ENCODE measurements around the gene MYLK. TPM values are rescaled to one million over a fixed set of nuclear protein-coding genes. Genes with fewer than 3 reads are reported as not detected.

The MYLK gene
- polyA plus RNA-seq, 3 donors, result 0.35 to 1.3 (median 0.51) TPM

DNA sequence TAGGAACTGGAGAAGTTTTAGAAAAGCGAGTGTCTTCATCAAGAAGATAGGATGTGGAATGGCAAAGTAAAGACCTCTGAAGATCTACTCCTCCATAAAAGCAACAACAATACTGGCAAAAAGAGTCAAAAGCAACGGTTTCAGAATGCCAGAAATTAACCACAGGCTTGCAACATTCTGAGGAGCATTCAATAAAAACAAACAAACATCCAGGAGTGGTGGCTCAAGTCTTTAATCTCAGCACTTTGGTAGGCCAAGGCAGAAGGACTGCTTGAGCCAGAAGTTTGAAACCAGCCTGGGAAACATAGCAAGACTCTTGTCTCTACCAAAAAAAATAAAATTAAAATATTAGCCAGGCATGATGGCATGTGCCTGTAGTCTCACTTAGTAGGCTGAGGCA lies 156.1 kb downstream of the MYLK start:
- no peak overlapping the region for H3K4me3 Mint-ChIP-seq
- no peak overlapping the region for H3K27ac ChIP-seq (ENCODE audit: low read depth in 1 of 2, low read length in 2 of 2)
- H3K4me1 ChIP-seq (ENCODE audit: control insufficient read depth in 1 of 2, insufficient read depth in 2 of 2, low read length in 2 of 2), result no peaks in the 10 kb centered on the region
- no peaks in the 10 kb centered on the region for H3K79me2 ChIP-seq (ENCODE audit: insufficient read depth, low read length)
- no peaks in the 10 kb centered on the region for H3K27me3 ChIP-seq (ENCODE audit: control insufficient read depth in 2 of 2, insufficient read depth in 2 of 2, low read length in 2 of 2)
- H3K4me1 Mint-ChIP-seq, result peaks cover 2% of the 10 kb centered on the region
- H3K27ac Mint-ChIP-seq, result no peak overlapping the region
- H3K36me3 ChIP-seq (replicated peaks in 1 of 2; ENCODE audit: control insufficient read depth in 1 of 2, insufficient read depth in 2 of 2, low read length in 2 of 2), result no peaks in the 10 kb centered on the region
- H3K9me3 ChIP-seq (replicated peaks in 1 of 2; ENCODE audit: control insufficient read depth in 1 of 2, insufficient read depth in 1 of 2, low read length in 2 of 2), result no peaks in the 10 kb centered on the region
- no peak overlapping the region for H2AFZ ChIP-seq (ENCODE audit: insufficient read depth, low read depth, low read length, poor library complexity, severe bottlenecking)
- TF ChIP-seq, protein P1, sequence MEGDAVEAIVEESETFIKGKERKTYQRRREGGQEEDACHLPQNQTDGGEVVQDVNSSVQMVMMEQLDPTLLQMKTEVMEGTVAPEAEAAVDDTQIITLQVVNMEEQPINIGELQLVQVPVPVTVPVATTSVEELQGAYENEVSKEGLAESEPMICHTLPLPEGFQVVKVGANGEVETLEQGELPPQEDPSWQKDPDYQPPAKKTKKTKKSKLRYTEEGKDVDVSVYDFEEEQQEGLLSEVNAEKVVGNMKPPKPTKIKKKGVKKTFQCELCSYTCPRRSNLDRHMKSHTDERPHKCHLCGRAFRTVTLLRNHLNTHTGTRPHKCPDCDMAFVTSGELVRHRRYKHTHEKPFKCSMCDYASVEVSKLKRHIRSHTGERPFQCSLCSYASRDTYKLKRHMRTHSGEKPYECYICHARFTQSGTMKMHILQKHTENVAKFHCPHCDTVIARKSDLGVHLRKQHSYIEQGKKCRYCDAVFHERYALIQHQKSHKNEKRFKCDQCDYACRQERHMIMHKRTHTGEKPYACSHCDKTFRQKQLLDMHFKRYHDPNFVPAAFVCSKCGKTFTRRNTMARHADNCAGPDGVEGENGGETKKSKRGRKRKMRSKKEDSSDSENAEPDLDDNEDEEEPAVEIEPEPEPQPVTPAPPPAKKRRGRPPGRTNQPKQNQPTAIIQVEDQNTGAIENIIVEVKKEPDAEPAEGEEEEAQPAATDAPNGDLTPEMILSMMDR (IDR thresholded peaks at IDR 0.05), result no peak
- no peak overlapping the region for H3K4me2 ChIP-seq (replicated peaks; ENCODE audit: extremely low read depth, low read length, poor library complexity, severe bottlenecking)
- no peaks in the 10 kb centered on the region for H3K36me3 Mint-ChIP-seq
- WGBS (ENCODE audit: insufficient coverage), result 20% methylated on average over 1 of the region's 2 CpGs
- intact Hi-C loops (cut with micrococcal nuclease), result no loop called here
- DNase-seq, result no peak
- H3K9ac ChIP-seq (ENCODE audit: insufficient read depth, low read length, poor library complexity, severe bottlenecking), result no peak overlapping the region
- peaks cover 0 to 4% (median 2%) of the 10 kb centered on the region in 3 donors for H3K27me3 Mint-ChIP-seq (ENCODE audit: low read depth in 3 of 3)
- no peak overlapping the region for H3K4me3 ChIP-seq (replicated peaks in 1 of 3; ENCODE audit: low read depth in 2 of 3, low read length in 3 of 3)
- H4K20me1 ChIP-seq (ENCODE audit: insufficient read depth, low read length), result no peaks in the 10 kb centered on the region
- H3K9me3 Mint-ChIP-seq, result no peaks in the 10 kb centered on the region

DNA sequence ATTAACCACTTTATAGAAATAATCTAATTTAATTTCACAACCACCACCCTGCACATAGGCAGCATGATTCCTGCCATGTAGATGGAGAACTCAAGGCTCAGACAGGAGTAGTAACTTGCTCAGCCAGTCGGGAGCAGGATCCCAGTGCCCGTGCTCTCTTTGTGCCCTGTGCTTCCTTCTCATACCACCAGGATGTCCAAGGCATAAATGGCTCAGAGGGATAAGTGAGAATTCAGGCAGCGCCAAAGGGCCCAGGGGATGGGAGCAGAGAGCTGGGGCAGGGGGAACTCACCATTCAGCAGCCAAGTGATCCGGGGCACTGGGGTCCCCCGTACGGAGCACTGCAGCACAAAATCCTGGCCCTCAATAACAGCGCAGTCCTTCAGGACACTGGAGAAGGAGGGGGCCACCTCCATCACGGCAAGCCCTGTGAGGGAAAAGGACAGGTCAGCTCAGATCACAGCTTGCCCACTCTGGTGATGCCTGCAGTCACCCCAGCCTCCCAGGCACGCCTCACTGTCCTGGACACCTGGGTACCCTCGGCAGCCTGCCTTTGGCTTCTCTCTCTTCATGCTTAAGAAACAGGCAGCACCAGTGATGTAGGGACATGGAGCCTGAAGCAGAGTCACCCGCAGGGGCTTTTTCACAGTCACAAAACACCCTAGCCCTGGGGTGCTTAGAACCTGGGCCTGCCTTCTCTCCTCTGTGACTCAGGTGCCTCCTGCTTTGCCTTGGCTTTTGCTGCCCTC lies 158.3 kb downstream of the MYLK start:
- H3K79me2 ChIP-seq (ENCODE audit: insufficient read depth, low read length), result no peaks in the 10 kb centered on the region
- H3K9me3 ChIP-seq (replicated peaks in 1 of 2; ENCODE audit: control insufficient read depth in 1 of 2, insufficient read depth in 1 of 2, low read length in 2 of 2), result no peaks in the 10 kb centered on the region
- H3K9me3 Mint-ChIP-seq, result no peaks in the 10 kb centered on the region
- TF ChIP-seq, protein P1 (IDR thresholded peaks at IDR 0.05), result no peak
- H3K36me3 Mint-ChIP-seq, result no peaks in the 10 kb centered on the region
- no peaks in the 10 kb centered on the region for H3K4me1 ChIP-seq (ENCODE audit: control insufficient read depth in 1 of 2, insufficient read depth in 2 of 2, low read length in 2 of 2)
- WGBS (ENCODE audit: insufficient coverage), result 92% methylated on average over 9 of the region's 11 CpGs
- H3K27ac Mint-ChIP-seq, result peak overlapping the region in 2 of 7 donors; percentile 54 to 73
- H3K4me1 Mint-ChIP-seq, result peaks cover 3% of the 10 kb centered on the region
- no peak overlapping the region for H2AFZ ChIP-seq (ENCODE audit: insufficient read depth, low read depth, low read length, poor library complexity, severe bottlenecking)
- no peak for DNase-seq
- no peak overlapping the region for H3K9ac ChIP-seq (ENCODE audit: insufficient read depth, low read length, poor library complexity, severe bottlenecking)
- H3K4me3 ChIP-seq (replicated peaks in 1 of 3; ENCODE audit: low read depth in 2 of 3, low read length in 3 of 3), result no peak overlapping the region
- peaks cover 4 to 5% (median 5%) of the 10 kb centered on the region in 3 donors for H3K27me3 Mint-ChIP-seq (ENCODE audit: low read depth in 3 of 3)
- no peaks in the 10 kb centered on the region for H4K20me1 ChIP-seq (ENCODE audit: insufficient read depth, low read length)
- intact Hi-C loops (cut with micrococcal nuclease), result no loop called here
- H3K27ac ChIP-seq (ENCODE audit: low read depth in 1 of 2, low read length in 2 of 2), result no peak overlapping the region
- no peaks in the 10 kb centered on the region for H3K36me3 ChIP-seq (replicated peaks in 1 of 2; ENCODE audit: control insufficient read depth in 1 of 2, insufficient read depth in 2 of 2, low read length in 2 of 2)
- H3K4me3 Mint-ChIP-seq, result no peak overlapping the region
- H3K27me3 ChIP-seq (ENCODE audit: control insufficient read depth in 2 of 2, insufficient read depth in 2 of 2, low read length in 2 of 2), result no peaks in the 10 kb centered on the region
- H3K4me2 ChIP-seq (replicated peaks; ENCODE audit: extremely low read depth, low read length, poor library complexity, severe bottlenecking), result no peak overlapping the region

Measured in CD14-positive monocyte (primary cell).